A549 (cell line): ENCODE measurements around the gene UCN.

Experiments used
- CEBPB ChIP-seq, 2 experiments: fragments of >200 bp in 1 of 2; sonication (Bioruptor Twin) in 1 of 2; formaldehyde crosslinking in 1 of 2; IDR thresholded peaks; 2 replicates each; pipeline ENCODE4 v1.6.1; 2012 to 2016
- CHD4 ChIP-seq: fragments of 200-600 bp; sonication (generic); IDR thresholded peaks from 2 replicates; pipeline ENCODE4 v1.6.1; 2016; ENCODE audit warnings: antibody characterized with exemption, mild to moderate bottlenecking, borderline replicate concordance
- CTCF ChIP-seq: fragments of >200 bp; sonication (Bioruptor Twin); formaldehyde crosslinking; IDR thresholded peaks from 3 replicates; pipeline ENCODE4 v1.5.1; 2016
- E2F6 ChIP-seq: IDR thresholded peaks from 2 replicates; pipeline ENCODE4 v1.6.1; 2012; ENCODE audit warnings: low read depth, borderline replicate concordance
- EP300 ChIP-seq, 2 experiments: fragments of >200 bp; sonication (Bioruptor Twin); formaldehyde crosslinking; IDR thresholded peaks; 2 replicates in 1 of 2; 3 replicates in 1 of 2; pipeline ENCODE4 v1.6.1; 2016 to 2017
- HDAC2 ChIP-seq: fragments of 200-600 bp; sonication (generic); IDR thresholded peaks from 2 replicates; pipeline ENCODE4 v1.6.1; 2016
- NPAS2 ChIP-seq: fragments of 250-450 bp; sonication (Bioruptor Pico); IDR thresholded peaks from 2 replicates; pipeline ENCODE4 v1.8.0; 2022; ENCODE audit warnings: mild to moderate bottlenecking, moderate library complexity, borderline replicate concordance
- POLR2A ChIP-seq: IDR thresholded peaks from 2 replicates; pipeline ENCODE4 v1.6.1; 2012; ENCODE audit warnings: mild to moderate bottlenecking, low read length
- SREBF2 ChIP-seq: fragments of 450-650 bp; IDR thresholded peaks from 2 replicates; pipeline ENCODE4 v1.6.1; 2014; ENCODE audit warnings: mild to moderate bottlenecking, moderate library complexity

GRCh38 chr2:27316655-27317412 is 8.6 kb upstream of the UCN start:
- TF ChIP-seq CHD4 (no peak), CTCF (no peak), HDAC2 (no peak), POLR2A (no peak), SREBF2 (no peak), CEBPB (IDR thresholded peaks at IDR 0.05) (no peak), EP300 (IDR thresholded peaks at IDR 0.05) (no peak), NPAS2 (CRISPR knock-in tag) (no peak), E2F6 (no peak)
